Pancreas (tissue), 10 donors: ENCODE data around the gene TMEM145. TPM values are rescaled to one million over a fixed set of nuclear protein-coding genes. Genes with fewer than 3 reads are reported as not detected.
A peak's percentile ranks its signal among the peaks of the same experiment; 100 is the strongest.

Experiments used
- ATAC-seq, 4 donors: fragments of 200-7000 bp; cut with Tn5 transposase; one replicate each; pipeline versions ENCODE4 v1.8.0 to v1.9.1; 2020; ENCODE audit warnings: mild to moderate bottlenecking in 4 of 4, moderate library complexity in 4 of 4
- DNase-seq, 6 donors: peaks; one replicate each; pipeline ENCODE4 v3.0.0-alpha.2; 2020
- FAIRE-seq: peaks from 2 replicates; lab custom pipeline; 2012; peaks lifted over from hg19 to GRCh38; lab: Jason Lieb, UNC
- H3K27ac ChIP-seq, 4 donors: fragments of 200-600 bp; sonication (generic); 1 replicate in 3 of 4; 2 replicates in 1 of 4; pipeline versions ENCODE4 v1.5.0 to v1.8.0; 2020
- H3K27me3 ChIP-seq, 4 donors: fragments of 200-600 bp; one replicate each; pipeline ENCODE4 v1.8.0; 2021
- H3K36me3 ChIP-seq, 3 donors: fragments of 200-600 bp; sonication (generic) in 1 of 3; one replicate each; pipeline versions ENCODE4 v1.5.0 to v1.8.0; 2020 to 2021
- H3K4me1 ChIP-seq, 3 donors: fragments of 200-600 bp; one replicate each; pipeline ENCODE4 v1.8.0; 2021
- H3K4me3 ChIP-seq, 4 donors: fragments of 200-600 bp; sonication (generic) in 2 of 4; one replicate each; pipeline versions ENCODE4 v1.5.0 to v1.8.0; 2020 to 2021
- H3K9me3 ChIP-seq, 4 donors: fragments of 200-600 bp; one replicate each; pipeline ENCODE4 v1.8.0; 2021
- CTCF ChIP-seq, 4 donors: fragments of 200-600 bp; sonication (generic) in 3 of 4; IDR thresholded peaks; one replicate each; pipeline versions ENCODE4 v1.5.0 to v1.8.0; 2021; ENCODE audit warnings: antibody characterized with exemption in 4 of 4
- WGBS, 2 donors: extraction: QIAGEN DNeasy Blood & Tissue Kit; methylation state at CpG; one replicate each; pipeline ENCODE4 v1.1.7; 2013; 5-methylcytosine and 5-hydroxymethylcytosine counted together
- intact Hi-C, 3 donors: fragments of 100-400 bp; cut with DNase I; formaldehyde crosslinking; loops; one replicate each; pipeline versions ENCODE4 v1.11.1 to v1.14.2; 2022
- polyA plus RNA-seq, 2 donors: library from polyadenylated mRNA; stranded (reverse); fragments of 200-250 nt; gene quantifications; one replicate each; pipeline ENCODE4 v1.2.3, GENCODE V29; 2013
- total RNA-seq, 6 donors: library from RNA; stranded (reverse); fragmentation: NEBNext Ultra II Directional in 4 of 6; extraction: Animal tissue kit (Norgen Biotek cat#: 25700) in 4 of 6; gene quantifications; one replicate each; pipeline versions ENCODE4 v1.2.1 to v1.2.4, GENCODE V29; 2021 to 2023
- donor health status: healthy with polysubstance abuse.
- donor health status: DM: no; HTN: no; CAD: no; lungs with moderate emphysema.
- donor health status: DM: no; HTN: no; CAD: no.
- donor health status: control.
- donor health status: control.
- donor health status: Bipolar disorder and iron deficiency.
- donor health status: DM: yes; HTN: yes; CAD: no.
- donor health status: DM: no; HTN: no; CAD: no.
- donor health status: DM: no; HTN: no; CAD: no.
- donor health status: DM: yes; HTN: yes; CAD: no.

Gene TMEM145
- total and polyA plus RNA-seq, 8 donors = 0.46 to 8.2 (median 1.0) TPM

- DNase-seq (peak in 1 of 6 donors; percentile 54), ATAC-seq (no peak), FAIRE-seq (no peak)
- H3K9me3 ChIP-seq = no peaks in the 10 kb centered on the region
- no peak overlapping the region for H3K4me3 ChIP-seq
- no peaks in the 10 kb centered on the region for H3K27me3 ChIP-seq
- H3K36me3 ChIP-seq = peaks cover 0 to 17% (median 0%) of the 10 kb centered on the region in 3 donors
- 93 to 94% methylated on average over 12 of the region's 12 CpGs for WGBS, 2 donors
- intact Hi-C loops = no loop called here
- H3K27ac ChIP-seq = no peak overlapping the region
- TF ChIP-seq CTCF (IDR thresholded peaks at IDR 0.05) = no peak
- no peaks in the 10 kb centered on the region for H3K4me1 ChIP-seq
These were observed 42.8 kb downstream of the TMEM145 start for GRCh38 chr19:42355896-42356295.

- Histone ChIP-seq H3K27ac (no peak overlapping the region), H3K4me3 (no peak overlapping the region), H3K36me3 (peaks cover 0 to 17% (median 0%) of the 10 kb centered on the region in 3 donors), H3K9me3 (no peaks in the 10 kb centered on the region), H3K4me1 (no peaks in the 10 kb centered on the region), H3K27me3 (no peaks in the 10 kb centered on the region)
- no peak for ATAC-seq
- DNase-seq = peak in 1 of 6 donors; percentile 55
- FAIRE-seq = no peak
- no peak for TF ChIP-seq CTCF (IDR thresholded peaks at IDR 0.05)
- intact Hi-C loops = no loop called here
- WGBS, 2 donors = 98% methylated on average over 15 of the region's 15 CpGs
These were observed 43.6 kb downstream of the TMEM145 start for GRCh38 chr19:42356686-42357085.

- DNase-seq (peak in 1 of 6 donors; percentile 62), FAIRE-seq (no peak), ATAC-seq (no peak)
- H3K4me3 ChIP-seq = no peak overlapping the region
- whole genome bisulfite sequencing, 2 donors = 90 to 94% methylated on average over 12 of the region's 12 CpGs
- no peak for TF ChIP-seq CTCF (IDR thresholded peaks at IDR 0.05)
- no peaks in the 10 kb centered on the region for H3K9me3 ChIP-seq
- intact Hi-C loops = no loop called here
- no peak overlapping the region for H3K27ac ChIP-seq
- H3K4me1 ChIP-seq = no peaks in the 10 kb centered on the region
- peaks cover 0 to 12% (median 0%) of the 10 kb centered on the region in 3 donors for H3K36me3 ChIP-seq
- H3K27me3 ChIP-seq = no peaks in the 10 kb centered on the region
These were observed 44.2 kb downstream of the TMEM145 start for GRCh38 chr19:42357290-42357689.

- FAIRE-seq = no peak
- 89 to 90% methylated on average over 16 of the region's 16 CpGs for WGBS, 2 donors
- intact Hi-C loops = no loop called here
- no peak for DNase-seq
- Histone ChIP-seq H3K36me3 (peaks cover 0 to 20% (median 0%) of the 10 kb centered on the region in 3 donors), H3K4me3 (no peak overlapping the region), H3K4me1 (no peaks in the 10 kb centered on the region), H3K27ac (no peak overlapping the region), H3K27me3 (no peaks in the 10 kb centered on the region), H3K9me3 (no peaks in the 10 kb centered on the region)
- TF ChIP-seq CTCF (IDR thresholded peaks at IDR 0.05) = no peak
- no peak for ATAC-seq
These were observed 47.9 kb downstream of the TMEM145 start for GRCh38 chr19:42360787-42361544.

- DNase-seq (no peak), FAIRE-seq (no peak), ATAC-seq (no peak)
- intact Hi-C loops = no loop called here
- no peaks in the 10 kb centered on the region for H3K9me3 ChIP-seq
- no peak overlapping the region for H3K27ac ChIP-seq
- TF ChIP-seq CTCF (IDR thresholded peaks at IDR 0.05) = no peak
- H3K27me3 ChIP-seq = no peaks in the 10 kb centered on the region
- H3K36me3 ChIP-seq = peaks cover 0 to 17% (median 0%) of the 10 kb centered on the region in 3 donors
- no peak overlapping the region for H3K4me3 ChIP-seq
- 90 to 93% methylated on average over 7 of the region's 7 CpGs for WGBS, 2 donors
- no peaks in the 10 kb centered on the region for H3K4me1 ChIP-seq
These were observed 48.4 kb downstream of the TMEM145 start for GRCh38 chr19:42361545-42361910.
